ENCODE results near the gene SYNDIG1.

DNA sequence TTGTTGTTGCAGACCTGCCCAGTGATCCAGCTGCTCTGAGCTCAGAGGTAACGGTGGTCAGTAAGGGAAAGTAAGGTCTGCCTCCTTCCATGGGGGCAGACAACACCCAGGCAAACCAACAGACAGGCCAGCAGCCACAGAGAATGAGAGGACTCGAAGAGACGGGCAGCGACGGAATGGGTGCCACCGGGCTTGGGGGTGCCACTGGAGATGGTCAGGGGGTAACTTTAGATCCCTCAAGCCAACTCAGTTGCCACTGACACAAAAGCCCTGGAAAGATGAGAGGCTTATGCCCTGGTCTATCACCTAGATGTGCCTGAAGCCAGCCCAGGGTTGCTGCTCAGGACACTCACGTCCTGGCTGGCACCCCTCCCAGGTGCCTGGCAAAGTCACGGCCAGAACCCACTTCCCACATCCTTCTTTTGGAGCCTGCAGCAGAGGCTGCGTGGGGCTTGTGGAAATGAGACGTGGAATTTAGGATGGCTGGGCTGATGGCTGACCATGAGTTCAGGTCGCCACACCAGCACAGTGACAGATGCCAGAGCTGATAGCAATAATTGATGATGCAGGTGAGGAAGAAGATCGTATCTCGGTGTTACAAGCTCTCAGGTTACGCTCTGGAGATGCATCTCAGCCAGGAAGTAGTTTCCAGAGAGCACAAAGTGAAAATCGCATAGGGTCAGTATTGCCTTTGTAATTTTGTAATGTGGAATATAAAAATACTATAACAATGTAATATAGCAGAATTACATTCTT is 209.1 kb downstream of the SYNDIG1 start:
- TF ChIP-seq, protein P1, sequence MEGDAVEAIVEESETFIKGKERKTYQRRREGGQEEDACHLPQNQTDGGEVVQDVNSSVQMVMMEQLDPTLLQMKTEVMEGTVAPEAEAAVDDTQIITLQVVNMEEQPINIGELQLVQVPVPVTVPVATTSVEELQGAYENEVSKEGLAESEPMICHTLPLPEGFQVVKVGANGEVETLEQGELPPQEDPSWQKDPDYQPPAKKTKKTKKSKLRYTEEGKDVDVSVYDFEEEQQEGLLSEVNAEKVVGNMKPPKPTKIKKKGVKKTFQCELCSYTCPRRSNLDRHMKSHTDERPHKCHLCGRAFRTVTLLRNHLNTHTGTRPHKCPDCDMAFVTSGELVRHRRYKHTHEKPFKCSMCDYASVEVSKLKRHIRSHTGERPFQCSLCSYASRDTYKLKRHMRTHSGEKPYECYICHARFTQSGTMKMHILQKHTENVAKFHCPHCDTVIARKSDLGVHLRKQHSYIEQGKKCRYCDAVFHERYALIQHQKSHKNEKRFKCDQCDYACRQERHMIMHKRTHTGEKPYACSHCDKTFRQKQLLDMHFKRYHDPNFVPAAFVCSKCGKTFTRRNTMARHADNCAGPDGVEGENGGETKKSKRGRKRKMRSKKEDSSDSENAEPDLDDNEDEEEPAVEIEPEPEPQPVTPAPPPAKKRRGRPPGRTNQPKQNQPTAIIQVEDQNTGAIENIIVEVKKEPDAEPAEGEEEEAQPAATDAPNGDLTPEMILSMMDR (conservative IDR thresholded peaks at IDR 0.05; ENCODE audit: low read depth, low read length) = no peak
- TF ChIP-seq EZH2 (IDR thresholded peaks at IDR 0.05; ENCODE audit: borderline replicate concordance, low read depth, low read length, poor library complexity, severe bottlenecking) = no peak

Data from A673 (cell line).